Tibial nerve (tissue), 4 donors: Measurements from ENCODE around the gene CAPN15. TPM values are rescaled to one million over a fixed set of nuclear protein-coding genes. Genes with fewer than 3 reads are reported as not detected.

ENCODE experiments used
- DNase-seq, 2 donors: peaks; one replicate each; pipeline ENCODE4 v3.0.0-alpha.2; 2019; ENCODE audit warnings: low spot score in 2 of 2
- H3K27ac ChIP-seq, 4 donors: fragments of 200-600 bp; sonication (generic) in 3 of 4; one replicate each; pipeline ENCODE4 v1.5.1; 2017 to 2019; ENCODE audit warnings: mild to moderate bottlenecking in 1 of 4
- H3K27me3 ChIP-seq, 2 donors: fragments of 200-600 bp; sonication (generic) in 1 of 2; one replicate each; pipeline versions ENCODE4 v1.5.1 to v1.6.0; 2017 to 2019
- H3K36me3 ChIP-seq, 3 donors: fragments of 200-600 bp; sonication (generic); one replicate each; pipeline ENCODE4 v1.5.1; 2018 to 2019
- H3K4me1 ChIP-seq, 4 donors: fragments of 200-600 bp; sonication (generic) in 3 of 4; one replicate each; pipeline ENCODE4 v1.5.1; 2017 to 2019
- H3K4me3 ChIP-seq, 4 donors: fragments of 200-600 bp; sonication (generic) in 3 of 4; one replicate each; pipeline ENCODE4 v1.5.1; 2017 to 2019; ENCODE audit warnings: mild to moderate bottlenecking in 1 of 4, moderate library complexity in 1 of 4
- H3K9me3 ChIP-seq, 4 donors: fragments of 200-600 bp; sonication (generic) in 3 of 4; one replicate each; pipeline ENCODE4 v1.5.1; 2017 to 2019
- EP300 ChIP-seq, 2 donors: sonication (generic); formaldehyde crosslinking; IDR thresholded peaks; one replicate each; pipeline ENCODE4 v1.6.1; 2017; ENCODE audit warnings: antibody characterized with exemption in 2 of 2, mild to moderate bottlenecking in 1 of 2
- POLR2A ChIP-seq, 2 donors: fragments of 450-650 bp; IDR thresholded peaks; one replicate each; pipeline ENCODE4 v1.6.1; 2017; ENCODE audit warnings: antibody characterized with exemption in 2 of 2, mild to moderate bottlenecking in 2 of 2, moderate library complexity in 2 of 2
- WGBS, 2 donors: methylation state at CpG; one replicate each; pipeline ENCODE4 v1.1.5; 2018; 5-methylcytosine and 5-hydroxymethylcytosine counted together
- total RNA-seq, 4 donors: library from RNA; depleted of rRNA; stranded (reverse); fragments of >200 nt; gene quantifications; one replicate each; pipeline ENCODE4 v1.1.0, GENCODE V29; 2016
- TF ChIP-seq, protein P1 (sequence below), 5 experiments: fragments of 200-600 bp in 3 of 5; fragments of 450-650 bp in 2 of 5; sonication (generic) in 3 of 5; IDR thresholded peaks; one replicate each; pipeline ENCODE4 v1.5.1; 2016 to 2019; ENCODE audit warnings: antibody characterized with exemption in 5 of 5, mild to moderate bottlenecking in 3 of 5, moderate library complexity in 2 of 5

CAPN15 gene
- total RNA-seq, 4 donors from 2014 or later: 19.0 to 91.5 (median 52.5) TPM

DNA sequence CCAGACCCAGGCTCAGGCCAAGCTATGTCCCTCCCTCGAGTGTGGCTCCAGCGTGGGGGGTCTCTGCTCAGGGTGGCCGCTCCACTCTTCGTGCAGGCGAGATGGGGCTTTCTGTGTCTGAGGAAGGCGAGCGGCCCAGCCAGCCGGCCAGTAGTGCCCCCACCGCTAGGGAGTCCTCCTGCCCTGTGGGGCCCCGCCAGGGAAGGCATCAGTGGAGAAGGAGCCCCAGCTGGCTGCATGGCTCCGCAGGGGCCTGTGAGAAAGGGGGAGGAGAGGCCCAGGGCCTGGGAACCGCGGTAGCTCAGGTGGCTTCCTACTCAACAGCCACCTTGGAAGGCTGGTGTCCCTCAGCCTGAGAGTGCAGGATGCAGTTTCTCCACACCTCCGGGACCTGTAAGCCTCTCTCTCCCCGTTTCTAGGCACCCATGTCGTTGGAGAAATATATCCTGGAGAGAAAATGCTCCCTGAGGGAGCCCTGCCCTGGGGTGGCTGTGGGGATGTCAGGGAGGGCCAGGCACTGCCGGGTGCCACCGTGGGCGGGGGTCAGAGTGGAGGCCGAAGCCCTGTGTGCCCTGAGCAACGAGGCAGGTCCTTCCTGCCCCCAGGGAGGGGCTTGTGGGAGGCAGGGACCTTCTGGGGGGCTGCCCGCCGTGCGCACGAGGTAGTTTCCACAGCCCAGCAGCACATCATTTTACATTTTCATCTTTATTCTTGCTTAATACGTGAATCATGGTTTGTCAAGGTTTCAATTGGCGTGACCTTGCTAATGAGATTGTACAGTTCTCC, 45.5 kb downstream of the CAPN15 start:
- TF ChIP-seq POLR2A (IDR thresholded peaks at IDR 0.05) (no peak), EP300 (IDR thresholded peaks at IDR 0.05) (no peak)
- TF ChIP-seq, protein P1, sequence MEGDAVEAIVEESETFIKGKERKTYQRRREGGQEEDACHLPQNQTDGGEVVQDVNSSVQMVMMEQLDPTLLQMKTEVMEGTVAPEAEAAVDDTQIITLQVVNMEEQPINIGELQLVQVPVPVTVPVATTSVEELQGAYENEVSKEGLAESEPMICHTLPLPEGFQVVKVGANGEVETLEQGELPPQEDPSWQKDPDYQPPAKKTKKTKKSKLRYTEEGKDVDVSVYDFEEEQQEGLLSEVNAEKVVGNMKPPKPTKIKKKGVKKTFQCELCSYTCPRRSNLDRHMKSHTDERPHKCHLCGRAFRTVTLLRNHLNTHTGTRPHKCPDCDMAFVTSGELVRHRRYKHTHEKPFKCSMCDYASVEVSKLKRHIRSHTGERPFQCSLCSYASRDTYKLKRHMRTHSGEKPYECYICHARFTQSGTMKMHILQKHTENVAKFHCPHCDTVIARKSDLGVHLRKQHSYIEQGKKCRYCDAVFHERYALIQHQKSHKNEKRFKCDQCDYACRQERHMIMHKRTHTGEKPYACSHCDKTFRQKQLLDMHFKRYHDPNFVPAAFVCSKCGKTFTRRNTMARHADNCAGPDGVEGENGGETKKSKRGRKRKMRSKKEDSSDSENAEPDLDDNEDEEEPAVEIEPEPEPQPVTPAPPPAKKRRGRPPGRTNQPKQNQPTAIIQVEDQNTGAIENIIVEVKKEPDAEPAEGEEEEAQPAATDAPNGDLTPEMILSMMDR (IDR thresholded peaks at IDR 0.05): no peak
- H3K4me3 ChIP-seq: no peak overlapping the region
- H3K9me3 ChIP-seq: no peaks in the 10 kb centered on the region
- peaks cover 0 to 35% (median 10%) of the 10 kb centered on the region in 4 donors for H3K4me1 ChIP-seq
- no peak for DNase-seq
- peaks cover 0 to 52% (median 0%) of the 10 kb centered on the region in 3 donors for H3K36me3 ChIP-seq
- no peak overlapping the region for H3K27ac ChIP-seq
- 57 to 70% methylated on average over 17 to 24 of the region's 27 CpGs for WGBS, 2 donors
- H3K27me3 ChIP-seq: no peaks in the 10 kb centered on the region

DNA sequence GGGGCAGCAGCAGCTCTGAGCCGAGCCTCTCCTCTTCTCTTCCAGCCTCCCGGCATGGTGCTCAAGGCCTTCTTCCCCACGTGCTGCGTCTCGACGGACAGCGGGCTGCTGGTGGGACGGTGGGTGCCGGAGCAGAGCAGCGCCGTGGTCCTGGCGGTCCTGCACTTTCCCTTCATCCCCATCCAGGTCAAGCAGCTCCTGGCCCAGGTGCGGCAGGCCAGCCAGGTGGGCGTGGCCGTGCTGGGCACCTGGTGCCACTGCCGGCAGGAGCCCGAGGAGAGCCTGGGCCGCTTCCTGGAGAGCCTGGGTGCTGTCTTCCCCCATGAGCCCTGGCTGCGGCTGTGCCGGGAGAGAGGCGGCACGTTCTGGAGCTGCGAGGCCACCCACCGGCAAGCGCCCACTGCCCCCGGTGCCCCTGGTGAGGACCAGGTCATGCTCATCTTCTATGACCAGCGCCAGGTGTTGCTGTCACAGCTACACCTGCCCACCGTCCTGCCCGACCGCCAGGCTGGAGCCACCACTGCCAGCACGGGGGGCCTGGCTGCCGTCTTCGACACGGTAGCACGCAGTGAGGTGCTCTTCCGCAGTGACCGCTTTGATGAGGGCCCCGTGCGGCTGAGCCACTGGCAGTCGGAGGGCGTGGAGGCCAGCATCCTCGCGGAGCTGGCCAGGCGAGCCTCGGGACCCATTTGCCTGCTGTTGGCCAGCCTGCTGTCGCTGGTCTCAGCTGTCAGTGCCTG, 46.7 kb downstream of the CAPN15 start:
- no peaks in the 10 kb centered on the region for H3K27me3 ChIP-seq
- H3K36me3 ChIP-seq: peaks cover 0 to 54% (median 0%) of the 10 kb centered on the region in 3 donors
- H3K4me3 ChIP-seq: no peak overlapping the region
- H3K27ac ChIP-seq: no peak overlapping the region
- H3K4me1 ChIP-seq: peaks cover 0 to 31% (median 3%) of the 10 kb centered on the region in 4 donors
- no peaks in the 10 kb centered on the region for H3K9me3 ChIP-seq
- 92 to 93% methylated on average over 22 to 24 of the region's 46 CpGs for WGBS, 2 donors
- TF ChIP-seq, protein P1 (IDR thresholded peaks at IDR 0.05): no peak
- TF ChIP-seq EP300 (IDR thresholded peaks at IDR 0.05): no peak
- TF ChIP-seq POLR2A (IDR thresholded peaks at IDR 0.05): no peak
- DNase-seq: no peak

DNA sequence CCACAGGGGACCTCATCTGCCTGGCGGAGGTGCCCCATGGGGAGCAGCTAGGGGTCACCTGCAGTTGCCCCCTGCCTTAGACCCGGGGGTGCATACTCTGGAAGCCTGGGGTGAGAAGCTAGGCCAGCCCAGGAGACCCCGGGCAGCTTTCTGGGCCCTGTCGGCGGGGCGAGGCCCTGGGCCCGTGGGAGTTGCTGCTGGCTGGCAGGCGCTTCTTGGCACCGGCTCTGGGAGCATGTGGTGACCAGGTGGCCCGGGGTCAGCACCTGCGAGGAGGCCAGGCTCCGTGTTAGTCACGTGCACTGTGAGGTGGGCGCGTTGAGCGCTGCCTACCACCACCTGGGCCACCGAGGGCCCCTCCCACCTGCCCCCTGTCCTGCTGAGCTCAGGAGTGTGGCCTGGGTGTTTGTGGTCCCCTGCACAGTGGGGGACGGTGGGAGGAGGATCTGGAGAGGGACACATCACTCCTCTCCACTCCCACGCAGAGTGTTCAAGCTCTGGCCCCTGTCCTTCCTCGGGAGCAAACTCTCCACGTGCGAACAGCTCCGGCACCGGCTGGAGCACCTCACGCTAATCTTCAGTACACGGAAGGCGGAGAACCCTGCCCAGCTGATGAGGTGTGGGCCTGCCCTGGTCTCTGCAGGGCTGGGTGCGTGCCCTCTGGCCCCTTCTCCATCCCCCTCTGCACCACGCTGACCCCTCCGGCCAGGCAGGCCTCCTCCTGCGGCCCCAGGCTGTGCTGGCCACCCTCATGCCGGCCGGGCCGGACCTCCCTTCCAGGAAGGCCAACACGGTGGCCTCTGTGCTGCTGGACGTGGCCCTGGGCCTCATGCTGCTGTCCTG, 48.1 kb downstream of the CAPN15 start:
- Histone ChIP-seq H3K27ac (no peak overlapping the region), H3K27me3 (no peaks in the 10 kb centered on the region), H3K4me3 (no peak overlapping the region), H3K36me3 (peaks cover 0 to 63% (median 0%) of the 10 kb centered on the region in 3 donors), H3K4me1 (peaks cover 0 to 26% (median 0%) of the 10 kb centered on the region in 4 donors), H3K9me3 (no peaks in the 10 kb centered on the region)
- DNase-seq: no peak
- TF ChIP-seq POLR2A (IDR thresholded peaks at IDR 0.05): no peak
- TF ChIP-seq, protein P1 (IDR thresholded peaks at IDR 0.05): no peak
- TF ChIP-seq EP300 (IDR thresholded peaks at IDR 0.05): no peak
- 76 to 86% methylated on average over 9 to 33 of the region's 36 CpGs for WGBS, 2 donors

DNA sequence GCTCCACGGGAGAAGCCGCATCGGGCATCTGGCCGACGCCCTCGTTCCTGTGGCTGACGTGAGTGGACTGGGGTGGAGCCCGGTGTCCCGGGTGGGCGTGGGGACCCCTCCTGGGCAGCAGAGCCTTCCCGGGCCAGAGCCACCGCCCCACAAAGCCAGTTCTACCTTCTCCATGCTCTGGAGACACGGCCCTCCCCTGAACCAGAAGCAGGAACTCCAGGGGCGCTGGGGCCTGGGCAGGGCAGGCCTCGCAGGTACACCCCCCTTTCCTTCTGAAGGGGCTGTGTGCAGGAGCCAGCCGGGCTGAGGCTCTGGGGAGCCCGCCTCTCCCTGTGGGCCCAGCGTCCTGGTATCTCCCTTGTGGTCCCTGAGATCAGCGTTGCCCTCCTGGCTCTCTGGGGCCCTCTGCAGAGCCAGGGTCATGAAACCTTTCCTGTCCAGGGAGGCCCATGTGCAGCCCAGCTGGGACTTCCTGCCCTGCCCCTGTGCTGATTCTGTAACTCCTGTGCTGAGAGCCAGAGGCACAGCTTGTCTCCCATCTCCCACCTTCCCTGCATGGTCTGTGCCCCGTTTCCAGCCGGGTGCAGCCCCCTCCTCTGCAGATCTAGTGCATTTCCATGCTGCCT, 48.8 kb downstream of the CAPN15 start:
- TF ChIP-seq POLR2A (IDR thresholded peaks at IDR 0.05) (no peak), EP300 (IDR thresholded peaks at IDR 0.05) (no peak)
- TF ChIP-seq, protein P1 (IDR thresholded peaks at IDR 0.05): no peak
- no peak for DNase-seq
- WGBS, 2 donors: 62 to 78% methylated on average over 9 to 18 of the region's 21 CpGs

More for the DNA sequence above, 48.8 kb downstream of the CAPN15 start:
- peaks cover 0 to 70% (median 0%) of the 10 kb centered on the region in 3 donors for H3K36me3 ChIP-seq
- H3K4me1 ChIP-seq: peaks cover 0 to 19% (median 0%) of the 10 kb centered on the region in 4 donors
- no peaks in the 10 kb centered on the region for H3K9me3 ChIP-seq
- no peak overlapping the region for H3K27ac ChIP-seq
- no peak overlapping the region for H3K4me3 ChIP-seq
- H3K27me3 ChIP-seq: no peaks in the 10 kb centered on the region
